Upper lobe of left lung (tissue), 4 donors: ENCODE data around the gene MRPL33.

ENCODE experiments used
- POLR2A ChIP-seq, 4 donors: fragments of 450-650 bp; IDR thresholded peaks; one replicate each; pipeline ENCODE4 v1.5.1; 2016 to 2017; ENCODE audit warnings: antibody characterized with exemption in 4 of 4, mild to moderate bottlenecking in 2 of 4
- TF ChIP-seq, protein P1 (sequence below), 6 experiments: fragments of 450-650 bp in 4 of 6; fragments of 200-600 bp in 2 of 6; sonication (generic) in 2 of 6; IDR thresholded peaks; one replicate each; pipeline ENCODE4 v1.5.1; 2016 to 2019; ENCODE audit warnings: antibody characterized with exemption in 6 of 6

DNA sequence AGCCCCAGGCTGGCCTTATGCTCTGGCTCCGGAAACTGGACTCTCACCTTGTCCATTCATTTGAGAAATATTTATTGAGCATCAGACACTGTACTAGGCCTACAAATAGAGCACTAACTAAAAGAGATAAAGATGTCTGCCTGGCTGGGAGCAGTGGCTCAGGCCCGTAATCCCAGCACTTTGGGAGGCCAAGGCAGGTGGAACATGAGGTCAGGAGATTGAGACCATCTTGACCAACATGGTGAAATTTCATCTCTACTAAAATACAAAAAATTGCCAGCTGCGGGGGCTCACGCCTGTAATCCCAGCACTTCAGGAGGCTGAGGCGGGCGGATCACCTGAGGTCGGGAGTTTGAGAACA lies 7.6 kb upstream of the MRPL33 start:
- no peak for TF ChIP-seq POLR2A (IDR thresholded peaks at IDR 0.05)
- TF ChIP-seq, protein P1, sequence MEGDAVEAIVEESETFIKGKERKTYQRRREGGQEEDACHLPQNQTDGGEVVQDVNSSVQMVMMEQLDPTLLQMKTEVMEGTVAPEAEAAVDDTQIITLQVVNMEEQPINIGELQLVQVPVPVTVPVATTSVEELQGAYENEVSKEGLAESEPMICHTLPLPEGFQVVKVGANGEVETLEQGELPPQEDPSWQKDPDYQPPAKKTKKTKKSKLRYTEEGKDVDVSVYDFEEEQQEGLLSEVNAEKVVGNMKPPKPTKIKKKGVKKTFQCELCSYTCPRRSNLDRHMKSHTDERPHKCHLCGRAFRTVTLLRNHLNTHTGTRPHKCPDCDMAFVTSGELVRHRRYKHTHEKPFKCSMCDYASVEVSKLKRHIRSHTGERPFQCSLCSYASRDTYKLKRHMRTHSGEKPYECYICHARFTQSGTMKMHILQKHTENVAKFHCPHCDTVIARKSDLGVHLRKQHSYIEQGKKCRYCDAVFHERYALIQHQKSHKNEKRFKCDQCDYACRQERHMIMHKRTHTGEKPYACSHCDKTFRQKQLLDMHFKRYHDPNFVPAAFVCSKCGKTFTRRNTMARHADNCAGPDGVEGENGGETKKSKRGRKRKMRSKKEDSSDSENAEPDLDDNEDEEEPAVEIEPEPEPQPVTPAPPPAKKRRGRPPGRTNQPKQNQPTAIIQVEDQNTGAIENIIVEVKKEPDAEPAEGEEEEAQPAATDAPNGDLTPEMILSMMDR (IDR thresholded peaks at IDR 0.05) = no peak
